HCT116 (cell line): ENCODE measurements around the gene BET1L.
A peak's percentile ranks its signal among the peaks of the same experiment; 100 is the strongest.
"Not testable (repeated sequence)": the region's sequence is repeated elsewhere in the genome, so short reads cannot be mapped to it uniquely, and the experiment has no call there.

Source experiments
- CTCF ChIP-seq, 3 experiments: fragments of 200-600 bp in 1 of 3; sonication (generic) in 1 of 3; IDR thresholded peaks in 2 of 3; conservative IDR thresholded peaks in 1 of 3; 2 replicates each; pipeline ENCODE4 v1.5.1; 2012 to 2017; ENCODE audit warnings: low read depth in 2 of 3, low read length in 2 of 3, antibody characterized with exemption in 1 of 3, borderline replicate concordance in 1 of 3, control low read depth in 1 of 3, mild to moderate bottlenecking in 1 of 3, mixed read lengths in 1 of 3, mixed run types in 1 of 3, moderate library complexity in 1 of 3; ENCODE audit not compliant: insufficient read depth in 1 of 3
- EZH2 ChIP-seq: fragments of 200-600 bp; sonication (generic); IDR thresholded peaks from 2 replicates; pipeline ENCODE4 v1.6.1; 2017; ENCODE audit warnings: antibody characterized with exemption, mixed run types
- EZH2phosphoT487 ChIP-seq: fragments of 200-600 bp; IDR thresholded peaks from 2 replicates; pipeline ENCODE4 v1.6.1; 2018; ENCODE audit warnings: antibody characterized with exemption, borderline replicate concordance
- POLR2AphosphoS5 ChIP-seq: IDR thresholded peaks from 2 replicates; pipeline ENCODE4 v1.6.1; 2011; ENCODE audit warnings: mild to moderate bottlenecking, low read depth, low read length, moderate library complexity
- TF ChIP-seq, protein P1 (sequence below): IDR thresholded peaks from 2 replicates; pipeline ENCODE4 v1.6.1; 2012; ENCODE audit warnings: low read depth

- TF ChIP-seq, protein P1, sequence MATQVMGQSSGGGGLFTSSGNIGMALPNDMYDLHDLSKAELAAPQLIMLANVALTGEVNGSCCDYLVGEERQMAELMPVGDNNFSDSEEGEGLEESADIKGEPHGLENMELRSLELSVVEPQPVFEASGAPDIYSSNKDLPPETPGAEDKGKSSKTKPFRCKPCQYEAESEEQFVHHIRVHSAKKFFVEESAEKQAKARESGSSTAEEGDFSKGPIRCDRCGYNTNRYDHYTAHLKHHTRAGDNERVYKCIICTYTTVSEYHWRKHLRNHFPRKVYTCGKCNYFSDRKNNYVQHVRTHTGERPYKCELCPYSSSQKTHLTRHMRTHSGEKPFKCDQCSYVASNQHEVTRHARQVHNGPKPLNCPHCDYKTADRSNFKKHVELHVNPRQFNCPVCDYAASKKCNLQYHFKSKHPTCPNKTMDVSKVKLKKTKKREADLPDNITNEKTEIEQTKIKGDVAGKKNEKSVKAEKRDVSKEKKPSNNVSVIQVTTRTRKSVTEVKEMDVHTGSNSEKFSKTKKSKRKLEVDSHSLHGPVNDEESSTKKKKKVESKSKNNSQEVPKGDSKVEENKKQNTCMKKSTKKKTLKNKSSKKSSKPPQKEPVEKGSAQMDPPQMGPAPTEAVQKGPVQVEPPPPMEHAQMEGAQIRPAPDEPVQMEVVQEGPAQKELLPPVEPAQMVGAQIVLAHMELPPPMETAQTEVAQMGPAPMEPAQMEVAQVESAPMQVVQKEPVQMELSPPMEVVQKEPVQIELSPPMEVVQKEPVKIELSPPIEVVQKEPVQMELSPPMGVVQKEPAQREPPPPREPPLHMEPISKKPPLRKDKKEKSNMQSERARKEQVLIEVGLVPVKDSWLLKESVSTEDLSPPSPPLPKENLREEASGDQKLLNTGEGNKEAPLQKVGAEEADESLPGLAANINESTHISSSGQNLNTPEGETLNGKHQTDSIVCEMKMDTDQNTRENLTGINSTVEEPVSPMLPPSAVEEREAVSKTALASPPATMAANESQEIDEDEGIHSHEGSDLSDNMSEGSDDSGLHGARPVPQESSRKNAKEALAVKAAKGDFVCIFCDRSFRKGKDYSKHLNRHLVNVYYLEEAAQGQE = not testable (repeated sequence)
- TF ChIP-seq EZH2, EZH2phosphoT487, POLR2AphosphoS5: not testable (repeated sequence)
- TF ChIP-seq CTCF (IDR thresholded peaks at IDR 0.05 in 2 of 3, conservative IDR thresholded peaks at IDR 0.05 in 1 of 3; ENCODE audit: borderline replicate concordance in 1 of 3, insufficient read depth in 1 of 3, low read depth in 2 of 3, low read length in 2 of 3) = peak; percentile 21 to 61 (median 35); a peak in 5 of 6 replicates
Observed at GRCh38 chr11:180242-180641, 27.0 kb downstream of the BET1L start.
